Measurements from ENCODE around the gene FAM110D.

GRCh38 chr1:26145960-26146294 lies 13.0 kb upstream of the FAM110D start:
- TF ChIP-seq, protein P1, sequence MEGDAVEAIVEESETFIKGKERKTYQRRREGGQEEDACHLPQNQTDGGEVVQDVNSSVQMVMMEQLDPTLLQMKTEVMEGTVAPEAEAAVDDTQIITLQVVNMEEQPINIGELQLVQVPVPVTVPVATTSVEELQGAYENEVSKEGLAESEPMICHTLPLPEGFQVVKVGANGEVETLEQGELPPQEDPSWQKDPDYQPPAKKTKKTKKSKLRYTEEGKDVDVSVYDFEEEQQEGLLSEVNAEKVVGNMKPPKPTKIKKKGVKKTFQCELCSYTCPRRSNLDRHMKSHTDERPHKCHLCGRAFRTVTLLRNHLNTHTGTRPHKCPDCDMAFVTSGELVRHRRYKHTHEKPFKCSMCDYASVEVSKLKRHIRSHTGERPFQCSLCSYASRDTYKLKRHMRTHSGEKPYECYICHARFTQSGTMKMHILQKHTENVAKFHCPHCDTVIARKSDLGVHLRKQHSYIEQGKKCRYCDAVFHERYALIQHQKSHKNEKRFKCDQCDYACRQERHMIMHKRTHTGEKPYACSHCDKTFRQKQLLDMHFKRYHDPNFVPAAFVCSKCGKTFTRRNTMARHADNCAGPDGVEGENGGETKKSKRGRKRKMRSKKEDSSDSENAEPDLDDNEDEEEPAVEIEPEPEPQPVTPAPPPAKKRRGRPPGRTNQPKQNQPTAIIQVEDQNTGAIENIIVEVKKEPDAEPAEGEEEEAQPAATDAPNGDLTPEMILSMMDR (IDR thresholded peaks at IDR 0.05; ENCODE audit: poor library complexity, severe bottlenecking) = no peak
- TF ChIP-seq REST (IDR thresholded peaks at IDR 0.05; ENCODE audit: borderline replicate concordance) (no peak), EZH2 (IDR thresholded peaks at IDR 0.05; ENCODE audit: borderline replicate concordance, insufficient read depth, low read length, poor library complexity, severe bottlenecking) (no peak), EP300 (conservative IDR thresholded peaks at IDR 0.05; ENCODE audit: poor library complexity, severe bottlenecking) (no peak), POLR2AphosphoS5 (IDR thresholded peaks at IDR 0.05) (no peak), TAF1 (IDR thresholded peaks at IDR 0.05; ENCODE audit: low read depth) (no peak), RAD21 (conservative IDR thresholded peaks at IDR 0.05) (no peak)
